Stimulated activated CD4-positive, alpha-beta T cell treated with anti-CD3 and anti-CD28 coated beads, Interleukin-12 subunit alpha, Interleukin-12 subunit beta, amount 100 ng/mL, for 4 hours (primary cell): ENCODE results near the gene HSPB2.

Source experiments
- DNase-seq: peaks from one replicate; pipeline ENCODE4 v3.0.0-alpha.2; 2020

Gene HSPB2

DNA sequence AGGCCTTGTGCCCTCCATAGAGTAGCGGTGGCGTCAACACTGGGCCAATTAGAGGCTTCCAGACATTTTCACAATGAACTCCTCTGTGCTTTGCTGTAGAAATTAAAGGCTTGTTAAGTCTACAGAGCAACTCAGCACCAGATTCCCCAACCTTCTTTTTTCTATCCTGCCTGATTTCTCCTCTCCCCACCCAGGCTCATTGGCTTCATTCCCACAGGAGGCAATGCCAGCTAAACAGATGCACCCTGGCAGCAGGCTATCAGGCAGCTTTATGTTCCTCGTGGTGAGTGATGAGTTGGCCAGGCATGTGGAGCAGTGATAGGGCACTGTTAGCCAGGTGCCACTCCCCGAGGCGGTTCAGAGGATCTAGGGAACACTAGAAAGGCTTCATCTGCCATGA, 29.4 kb downstream of the HSPB2 start:
- no peak for DNase-seq

DNA sequence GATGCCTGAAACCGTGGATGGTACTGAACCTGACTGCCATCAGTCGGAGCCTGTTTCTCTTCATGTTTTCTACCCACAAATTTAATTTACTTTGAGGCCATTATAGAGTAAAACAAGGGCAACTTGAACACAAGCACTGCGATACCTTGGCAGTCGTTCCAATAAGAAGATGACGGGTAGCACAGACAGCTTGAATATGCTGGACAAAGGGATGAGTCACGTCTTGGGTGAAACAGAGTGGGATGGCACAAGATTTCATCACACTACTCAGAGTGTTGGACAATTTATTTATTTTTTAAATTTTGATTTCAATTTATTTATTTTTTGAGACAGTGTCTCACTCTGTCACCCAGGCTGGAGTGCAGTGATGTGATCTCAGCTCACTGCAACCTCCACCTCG, 30.3 kb downstream of the HSPB2 start:
- DNase-seq: no peak

DNA sequence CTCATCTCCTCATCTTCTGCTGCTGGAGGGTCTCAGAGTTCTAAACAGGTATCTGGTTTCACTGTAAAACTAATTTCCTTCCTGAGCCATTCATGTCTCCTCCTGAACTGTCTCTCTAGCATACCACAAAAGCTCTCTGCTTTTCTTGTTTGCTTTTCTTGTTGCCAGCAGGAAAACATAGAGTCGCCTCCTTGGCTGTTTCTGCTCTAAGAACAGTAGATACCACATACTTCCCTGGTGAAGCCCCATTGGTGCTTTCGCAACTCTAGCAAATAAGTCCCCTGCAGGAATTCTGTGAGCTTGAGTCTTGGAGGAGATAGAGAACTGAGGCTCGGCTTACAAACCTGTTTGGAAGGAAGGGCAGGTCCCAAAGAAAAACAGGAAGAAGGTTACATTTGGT, 31.6 kb downstream of the HSPB2 start:
- no peak for DNase-seq

DNA sequence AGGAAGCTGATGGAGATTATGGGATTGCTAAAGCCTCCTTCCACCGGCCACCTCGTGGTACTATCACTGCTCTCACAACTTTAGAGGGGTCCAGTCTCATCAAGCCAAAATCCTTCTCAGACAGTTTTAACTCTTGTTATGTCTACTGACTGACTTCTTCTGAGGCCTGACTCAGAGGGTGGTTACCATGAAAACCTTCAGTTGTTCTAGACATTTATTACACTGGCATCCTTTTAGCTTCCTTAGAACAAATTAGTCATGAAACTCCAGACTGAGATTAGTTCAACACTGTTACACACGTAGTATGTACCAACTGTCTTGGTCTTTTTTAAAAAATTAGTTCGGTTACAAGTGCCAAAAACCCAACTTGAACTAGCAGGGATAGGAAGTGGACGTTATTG, 32.1 kb downstream of the HSPB2 start:
- no peak for DNase-seq

DNA sequence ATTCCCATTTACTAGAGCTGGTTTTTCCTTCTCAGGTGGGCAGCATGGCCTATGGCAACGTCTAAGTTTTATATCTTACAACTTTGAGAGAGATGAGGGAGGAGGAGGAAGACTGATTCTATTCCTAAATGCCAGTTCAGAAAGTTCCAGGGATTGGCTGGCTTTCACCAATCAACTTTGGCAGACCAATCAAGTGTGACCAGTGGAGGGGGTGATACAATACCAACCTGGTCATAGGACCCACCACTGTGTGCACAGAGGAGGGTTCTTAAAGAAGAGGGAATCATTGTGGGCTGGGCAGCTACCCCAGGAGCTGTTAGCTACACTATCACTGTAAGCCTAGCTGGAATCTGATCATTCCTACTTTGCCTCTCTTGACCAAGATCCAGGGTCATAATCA, 32.7 kb downstream of the HSPB2 start:
- no peak for DNase-seq

DNA sequence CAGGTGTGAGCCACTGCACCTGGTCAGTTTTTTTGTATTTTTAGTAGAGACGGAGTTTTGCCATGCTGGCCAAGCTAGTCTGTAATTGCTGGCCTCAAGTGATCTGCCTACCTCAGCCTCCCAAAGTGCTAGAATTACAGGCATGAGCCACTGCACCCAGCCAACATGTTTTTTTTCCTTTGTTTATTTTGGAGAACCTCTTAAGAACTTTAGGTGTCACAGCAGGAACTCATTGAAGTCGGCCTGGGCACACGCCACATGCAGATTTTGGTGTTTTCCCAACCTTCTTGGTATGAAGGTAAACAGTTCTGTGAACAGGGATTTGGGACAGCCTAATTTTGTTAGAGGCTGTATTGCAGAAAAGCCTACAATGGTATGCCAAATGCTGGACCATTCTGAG, 34.0 kb downstream of the HSPB2 start:
- no peak for DNase-seq

DNA sequence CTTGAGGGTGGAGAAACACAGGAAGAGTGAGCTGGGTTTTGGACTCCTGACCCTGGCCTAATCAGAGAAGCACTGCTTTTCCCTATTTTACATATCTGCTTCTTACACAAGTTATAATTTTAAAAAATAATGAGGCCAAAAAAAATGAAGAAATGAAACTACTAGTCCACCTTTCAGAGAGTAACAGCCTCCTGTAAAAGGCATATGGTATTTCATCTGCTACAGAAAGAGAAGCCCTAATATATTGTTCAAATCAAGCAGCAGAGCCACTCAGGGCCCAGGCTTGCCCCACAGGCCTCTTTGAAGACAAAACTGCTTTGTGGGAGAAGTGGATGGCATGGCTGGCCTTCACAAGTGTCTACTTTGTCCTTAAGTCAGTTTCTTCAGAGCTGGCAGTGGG, 34.6 kb downstream of the HSPB2 start:
- DNase-seq: no peak

DNA sequence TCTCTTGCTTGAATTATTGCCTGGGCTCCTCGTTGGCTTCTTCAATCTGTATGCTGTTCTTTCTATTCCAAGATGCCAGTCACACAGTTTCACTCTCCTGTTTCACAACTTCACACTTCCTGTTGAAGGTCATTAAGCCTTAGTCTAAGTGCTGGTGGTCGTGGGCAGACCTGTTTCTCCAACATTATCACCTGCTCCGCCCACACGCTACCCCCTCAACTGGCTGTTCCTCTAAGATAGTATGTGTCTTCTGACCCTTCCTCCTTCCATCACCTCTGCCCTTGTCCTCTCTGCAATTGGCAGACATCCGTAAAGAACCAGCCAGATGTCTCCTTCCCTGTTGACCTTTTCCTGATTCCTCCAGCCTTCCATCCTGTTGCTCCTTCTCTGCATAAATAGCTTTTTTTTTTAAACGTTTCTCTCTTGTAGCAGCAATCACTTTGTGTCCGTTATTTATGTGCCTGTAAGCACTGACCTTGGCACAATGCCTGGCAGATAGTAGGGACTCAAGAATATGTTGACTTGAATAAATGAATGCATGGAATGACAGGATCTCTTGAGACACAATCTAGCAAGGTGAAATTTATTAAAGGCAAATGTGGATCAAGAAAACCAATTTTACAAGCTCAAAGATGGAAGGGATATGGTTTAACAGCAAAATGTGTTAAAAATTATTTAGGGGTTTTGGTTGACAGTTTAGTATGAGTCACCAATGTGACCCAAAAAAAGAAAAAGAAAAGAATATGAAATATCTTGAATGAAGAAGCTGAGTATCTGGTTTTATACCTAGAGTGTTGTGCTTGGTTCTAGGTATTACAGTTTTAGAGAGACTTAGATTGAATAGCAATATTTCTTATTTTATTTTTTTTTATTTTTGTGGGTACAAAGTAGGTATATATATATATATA, 37.2 kb downstream of the HSPB2 start:
- no peak for DNase-seq

DNA sequence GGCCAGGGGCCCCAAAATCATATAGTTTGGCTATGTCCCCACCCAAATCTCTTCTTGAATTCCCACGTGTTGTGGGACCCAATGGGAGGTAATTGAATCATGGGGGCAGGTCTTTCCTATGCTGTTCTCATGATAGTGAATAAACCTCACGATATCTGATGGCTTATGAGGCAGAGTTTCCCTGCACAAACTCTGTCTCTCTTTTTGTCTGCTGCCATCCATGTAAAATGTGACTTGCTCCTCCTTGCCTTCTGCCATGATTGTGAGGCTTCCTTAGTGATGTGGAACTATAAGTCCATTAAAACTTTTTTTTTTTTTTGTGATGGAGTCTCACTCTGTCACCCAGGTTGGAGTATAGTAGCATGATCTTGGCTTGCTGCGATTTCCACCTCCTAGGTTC, 39.0 kb downstream of the HSPB2 start:
- no peak for DNase-seq

DNA sequence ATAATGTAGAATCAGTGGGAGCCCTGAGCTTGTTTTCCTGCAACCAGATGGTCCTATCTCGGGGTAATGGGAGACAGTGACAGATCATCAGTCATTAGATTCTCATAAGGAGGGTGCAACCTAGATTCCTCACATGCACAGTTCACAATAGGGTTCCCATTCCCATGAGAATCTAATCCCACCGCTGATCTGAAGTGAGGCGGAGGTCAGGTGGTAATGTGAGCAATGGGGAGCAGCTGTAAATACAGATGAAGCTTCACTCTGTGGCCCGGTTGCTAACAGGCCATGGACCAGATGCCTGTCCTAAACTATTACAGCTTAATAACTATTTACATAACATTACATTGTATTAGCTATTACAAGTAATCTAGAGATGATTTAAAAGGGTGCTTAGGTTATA, 41.6 kb downstream of the HSPB2 start:
- DNase-seq: no peak

DNA sequence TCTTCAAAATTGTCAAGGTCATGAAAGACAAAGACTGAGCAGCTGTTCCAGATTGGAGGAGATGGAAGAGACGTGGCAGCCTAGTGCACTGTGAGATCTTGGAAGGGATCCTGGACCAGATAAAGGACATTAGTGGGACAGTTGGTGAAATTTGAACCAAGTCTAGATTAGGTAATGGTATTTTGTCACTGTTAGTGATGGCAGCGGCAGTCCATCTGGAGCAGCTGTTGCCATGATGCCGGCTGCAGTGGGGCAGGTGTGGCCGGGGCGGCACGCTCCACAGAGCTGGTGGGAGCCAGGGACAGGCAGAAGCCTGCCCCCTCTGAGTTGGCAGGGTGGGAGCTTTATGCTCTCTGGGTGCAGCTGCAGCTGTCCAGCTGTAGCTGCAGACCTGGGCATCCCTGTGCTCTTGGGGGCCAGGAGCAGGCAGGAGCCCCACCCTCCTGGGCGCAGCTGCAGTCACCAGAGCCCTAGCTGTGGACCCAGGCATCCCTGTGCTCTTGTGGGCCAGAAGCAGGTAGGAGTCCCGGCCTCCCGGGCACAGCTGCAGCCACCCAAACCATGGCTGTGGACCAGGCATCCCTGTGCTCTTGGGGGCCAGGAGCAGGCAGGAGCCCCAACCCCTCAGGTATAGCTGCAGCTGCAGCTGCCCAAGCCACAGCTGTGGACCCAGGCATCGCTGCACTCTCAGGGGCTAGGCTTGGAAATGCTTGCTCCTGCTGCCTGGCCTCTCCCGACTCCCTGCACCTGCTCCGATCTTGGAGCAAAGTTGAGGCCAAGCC, 45.3 kb downstream of the HSPB2 start:
- no peak for DNase-seq

DNA sequence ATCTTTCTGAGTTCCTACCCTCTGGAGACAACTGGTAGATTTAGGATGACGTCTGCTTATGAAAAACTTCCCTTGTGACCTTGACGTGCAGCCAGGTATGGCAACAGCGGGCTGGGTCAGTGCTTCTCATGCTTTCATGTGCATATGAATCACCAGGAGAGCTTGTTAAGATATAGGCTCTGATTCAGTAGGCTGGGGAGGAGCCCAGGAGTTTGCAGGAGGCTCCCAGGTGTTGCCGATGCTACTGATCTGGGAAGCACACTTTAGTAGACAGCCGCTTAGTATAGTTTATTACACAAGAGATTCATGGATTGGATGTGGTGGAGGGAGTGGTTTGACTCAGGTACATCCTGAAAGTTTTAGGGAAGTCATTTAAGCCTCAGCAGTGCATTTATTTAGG, 48.4 kb downstream of the HSPB2 start:
- no peak for DNase-seq

DNA sequence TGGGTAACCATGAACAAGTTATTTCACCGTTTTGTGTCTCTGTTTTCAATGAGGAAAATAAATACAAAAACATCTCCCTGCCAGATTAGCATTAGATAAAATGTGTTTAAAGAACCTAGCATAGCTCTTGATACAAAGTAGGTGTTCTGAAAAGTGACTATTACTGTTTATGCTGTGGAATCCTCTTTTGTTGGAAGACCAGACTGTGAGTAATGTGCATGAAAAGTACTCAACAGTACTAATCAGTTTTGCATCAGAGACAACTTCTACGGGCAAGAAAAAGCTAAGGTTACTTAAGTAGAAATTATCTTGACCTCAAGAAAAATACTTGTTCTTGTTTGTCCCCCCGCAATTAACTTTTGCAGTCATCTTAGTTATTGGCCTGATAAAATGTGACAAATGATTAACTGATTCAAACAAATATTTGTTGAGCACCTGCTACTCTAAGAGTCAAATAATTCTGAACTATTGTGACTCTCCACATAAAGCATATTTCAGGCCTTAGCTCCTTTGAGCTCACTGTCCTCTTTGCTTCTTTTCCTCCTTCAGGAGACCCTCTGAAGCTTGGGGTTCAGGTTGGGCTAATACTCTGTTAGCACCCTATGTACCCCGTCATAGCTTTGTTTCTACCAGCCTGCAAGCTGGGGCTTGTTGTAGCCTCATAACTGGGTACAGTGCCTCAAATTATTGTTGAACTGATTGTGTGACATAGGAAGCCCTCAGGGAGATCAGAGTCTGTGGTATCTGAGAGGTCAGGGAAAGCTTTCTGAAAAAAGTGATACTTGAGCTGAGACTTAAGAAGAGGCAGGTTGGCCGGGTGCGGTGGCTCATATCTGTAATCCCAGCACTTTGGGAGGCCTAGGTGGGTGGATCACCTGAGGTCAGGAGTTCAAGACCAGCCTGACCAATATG, 49.1 kb downstream of the HSPB2 start:
- DNase-seq: no peak
